H1 (cell line): ENCODE measurements around the gene ZCCHC3. TPM values are rescaled to one million over a fixed set of nuclear protein-coding genes. Genes with fewer than 3 reads are reported as not detected.

Experiments used
- CTCF ChIA-PET: fragments of 300-600 bp; sonication (Branson Sonifier 250); formaldehyde crosslinking; loops from one replicate; lab custom pipeline; 2021; ENCODE audit not compliant: partially characterized antibody; lab: Charles Lee
- POLR2A ChIA-PET: fragments of 300-600 bp; sonication (Branson Sonifier 250); formaldehyde crosslinking; loops from one replicate; lab custom pipeline; 2021; ENCODE audit warnings: inconsistent platforms; ENCODE audit not compliant: partially characterized antibody; lab: Charles Lee
- DNase-seq, 2 experiments: peaks; one replicate each; pipeline versions ENCODE4 v3.0.0 to v3.0.0-alpha.2; 2010 to 2022; ENCODE audit warnings: low spot score in 2 of 2, low read depth in 1 of 2, mixed read lengths in 1 of 2
- FAIRE-seq: peaks from 2 replicates; lab custom pipeline; 2011; peaks lifted over from hg19 to GRCh38; lab: Jason Lieb, UNC
- H2AFZ ChIP-seq: 2 replicates; pipeline ENCODE4 v1.8.1; 2012; ENCODE audit warnings: low read length, inconsistent platforms
- H2AK5ac ChIP-seq: 2 replicates; pipeline ENCODE4 v1.6.1; 2013; ENCODE audit warnings: low read depth, low read length
- H2BK120ac ChIP-seq: replicated peaks from 2 replicates; pipeline ENCODE3; 2013; ENCODE audit warnings: low read depth, low read length, inconsistent platforms
- H2BK12ac ChIP-seq: 2 replicates; pipeline ENCODE4 v1.6.1; 2013; ENCODE audit warnings: low read depth, low read length
- H2BK15ac ChIP-seq: 2 replicates; pipeline ENCODE4 v1.6.1; 2013; ENCODE audit warnings: low read length
- H2BK20ac ChIP-seq: 2 replicates; pipeline ENCODE4 v1.6.1; 2013; ENCODE audit warnings: low read length
- H2BK5ac ChIP-seq: 2 replicates; pipeline ENCODE4 v1.6.1; 2013; ENCODE audit warnings: low read depth, low read length
- H3K14ac ChIP-seq: 2 replicates; pipeline ENCODE4 v1.6.1; 2013; ENCODE audit warnings: inconsistent platforms; ENCODE audit not compliant: insufficient read length
- H3K18ac ChIP-seq: 2 replicates; pipeline ENCODE4 v1.6.1; 2013; ENCODE audit warnings: low read length; ENCODE audit errors: extremely low read depth
- H3K23ac ChIP-seq: 2 replicates; pipeline ENCODE4 v1.6.1; 2013; ENCODE audit warnings: inconsistent platforms; ENCODE audit not compliant: insufficient read length
- H3K23me2 ChIP-seq: 2 replicates; pipeline ENCODE4 v1.6.1; 2013; ENCODE audit warnings: low read depth, low read length
- H3K27ac ChIP-seq: 2 replicates; pipeline ENCODE4 v1.6.1; 2011; ENCODE audit warnings: low read depth, low read length, inconsistent platforms
- H3K27me3 ChIP-seq, 4 experiments: replicated peaks in 1 of 4; 1 replicate in 1 of 4; 2 replicates in 3 of 4; pipeline versions ENCODE4 v1.6.1 to v1.8.1; 2011 to 2013; ENCODE audit warnings: low read length in 3 of 4, mild to moderate bottlenecking in 3 of 4, inconsistent platforms in 2 of 4, mixed read lengths in 2 of 4, moderate library complexity in 1 of 4; ENCODE audit not compliant: control insufficient read depth in 3 of 4, insufficient read depth in 3 of 4; ENCODE audit errors: extremely low read depth in 1 of 4
- H3K36me3 ChIP-seq, 4 experiments: 2 replicates each; pipeline versions ENCODE4 v1.6.1 to v1.8.1; 2011 to 2013; ENCODE audit warnings: mild to moderate bottlenecking in 4 of 4, low read length in 3 of 4, moderate library complexity in 2 of 4, control low read depth in 1 of 4, inconsistent platforms in 1 of 4; ENCODE audit not compliant: insufficient read depth in 4 of 4, control insufficient read depth in 2 of 4
- H3K4ac ChIP-seq: replicated peaks from 2 replicates; pipeline ENCODE3; 2013; ENCODE audit warnings: low read length, low read depth, mixed read lengths, inconsistent platforms; ENCODE audit not compliant: insufficient read length
- H3K4me1 ChIP-seq, 4 experiments: replicated peaks in 1 of 4; 1 replicate in 1 of 4; 2 replicates in 3 of 4; pipeline versions ENCODE4 v1.6.1 to v1.8.1; 2011 to 2013; ENCODE audit warnings: low read length in 3 of 4, inconsistent platforms in 2 of 4, mixed read lengths in 1 of 4; ENCODE audit not compliant: insufficient read depth in 4 of 4, control insufficient read depth in 3 of 4
- H3K4me2 ChIP-seq, 2 experiments: 2 replicates each; pipeline versions ENCODE4 v1.6.1 to v1.8.1; 2011 to 2013; ENCODE audit warnings: low read depth in 2 of 2, low read length in 2 of 2, control low read depth in 1 of 2, inconsistent platforms in 1 of 2, mild to moderate bottlenecking in 1 of 2; ENCODE audit not compliant: insufficient read depth in 1 of 2
- H3K4me3 ChIP-seq, 4 experiments: fragments of 200-600, 300-600 bp in 1 of 4; sonication (generic), shearing (Covaris generic), sonication (Bioruptor Twin) in 1 of 4; 2 replicates each; pipeline versions ENCODE4 v1.5.1 to v1.8.1; 2011 to 2016; ENCODE audit warnings: low read length in 4 of 4, low read depth in 3 of 4, control low read depth in 2 of 4, inconsistent platforms in 2 of 4, mild to moderate bottlenecking in 2 of 4, mixed read lengths in 1 of 4, moderate library complexity in 1 of 4; ENCODE audit not compliant: insufficient read depth in 2 of 4; ENCODE audit errors: extremely low read depth in 1 of 4
- H3K56ac ChIP-seq: replicated peaks from 2 replicates; pipeline ENCODE3; 2013; ENCODE audit warnings: low read depth, mild to moderate bottlenecking, mixed read lengths, low read length, inconsistent platforms; ENCODE audit not compliant: insufficient read length
- H3K79me1 ChIP-seq: 2 replicates; pipeline ENCODE4 v1.6.1; 2013; ENCODE audit warnings: low read depth, low read length, control low read depth
- H3K79me2 ChIP-seq, 2 experiments: 2 replicates each; pipeline versions ENCODE4 v1.6.1 to v1.8.1; 2012 to 2013; ENCODE audit warnings: low read length in 2 of 2, mild to moderate bottlenecking in 2 of 2, inconsistent platforms in 1 of 2; ENCODE audit not compliant: insufficient read depth in 2 of 2, control insufficient read depth in 1 of 2
- H3K9ac ChIP-seq, 4 experiments: replicated peaks in 1 of 4; 1 replicate in 1 of 4; 2 replicates in 3 of 4; pipeline versions ENCODE4 v1.6.1 to v1.8.1; 2011 to 2013; ENCODE audit warnings: low read depth in 3 of 4, low read length in 3 of 4, control low read depth in 2 of 4, mild to moderate bottlenecking in 2 of 4, moderate library complexity in 2 of 4, inconsistent platforms in 1 of 4; ENCODE audit errors: extremely low read depth in 1 of 4
- H3K9me3 ChIP-seq, 2 experiments: 2 replicates each; pipeline versions ENCODE4 v1.6.1 to v1.8.1; 2012 to 2013; ENCODE audit warnings: mild to moderate bottlenecking in 2 of 2, moderate library complexity in 2 of 2, control low read depth in 1 of 2, inconsistent platforms in 1 of 2, low read depth in 1 of 2, low read length in 1 of 2, mixed read lengths in 1 of 2; ENCODE audit not compliant: insufficient read depth in 2 of 2
- H4K20me1 ChIP-seq, 2 experiments: replicated peaks in 1 of 2; 2 replicates each; pipeline versions ENCODE3 to v1.8.1; 2011 to 2013; ENCODE audit warnings: inconsistent platforms in 2 of 2, low read length in 2 of 2, mild to moderate bottlenecking in 1 of 2; ENCODE audit not compliant: insufficient read depth in 2 of 2, control insufficient read depth in 1 of 2
- H4K5ac ChIP-seq: 2 replicates; pipeline ENCODE4 v1.6.1; 2013; ENCODE audit warnings: low read length, low read depth, mixed read lengths, inconsistent platforms; ENCODE audit not compliant: insufficient read length
- H4K8ac ChIP-seq: 2 replicates; pipeline ENCODE4 v1.8.0; 2013; ENCODE audit warnings: mild to moderate bottlenecking, moderate library complexity, low read length, inconsistent platforms; ENCODE audit not compliant: insufficient read depth; ENCODE audit errors: extremely low read depth
- H4K91ac ChIP-seq: replicated peaks from 2 replicates; pipeline ENCODE3; 2013; ENCODE audit warnings: low read length, mixed read lengths, inconsistent platforms; ENCODE audit not compliant: insufficient read length
- RNF2 ChIP-seq: fragments of 200-900, 300-1000 bp; sonication (generic); IDR thresholded peaks from 2 replicates; pipeline ENCODE4 v1.7.1; 2016; ENCODE audit warnings: borderline replicate concordance, low read depth, mild to moderate bottlenecking, antibody characterized with exemption, low read length; ENCODE audit not compliant: poor library complexity, severe bottlenecking; ENCODE audit errors: missing control alignments
- WGBS, 2 experiments: shearing (Covaris generic) in 1 of 2; methylation state at CpG; one replicate each; pipeline versions ENCODE4 v1.1.6 to v1.1.7; 2013 to 2015; ENCODE audit warnings: low lambda C conversion rate in 2 of 2, mixed read lengths in 2 of 2, inconsistent platforms in 1 of 2, low coverage in 1 of 2, missing lambda C conversion rate in 1 of 2; ENCODE audit not compliant: insufficient replicate concordance in 2 of 2, insufficient coverage in 1 of 2, insufficient read length in 1 of 2; ENCODE audit errors: extremely low coverage in 1 of 2, missing lambda C conversion rate in 1 of 2; 5-methylcytosine and 5-hydroxymethylcytosine counted together
- polyA plus RNA-seq, 7 experiments: library from polyadenylated mRNA; depleted of rRNA in 3 of 7; stranded (reverse) in 5 of 7; unstranded in 2 of 7; fragments of >200 nt in 5 of 7; fragments of 200-250 nt in 2 of 7; gene quantifications; 1 replicate in 5 of 7; 2 replicates in 1 of 7; 4 replicates in 1 of 7; pipeline versions ENCODE4 v1.2.1 to v1.2.3, GENCODE V29; 2011 to 2013; ENCODE audit warnings: missing spikeins in 2 of 7, mixed read lengths in 2 of 7
- total RNA-seq: library from RNA; stranded (reverse); fragmentation: NEBNext Ultra II Directional; extraction: Animal tissue kit (Norgen Biotek cat#: 25700); gene quantifications from 2 replicates; pipeline ENCODE4 v1.2.1, GENCODE V29; 2021

ZCCHC3 gene
- total and polyA plus RNA-seq, 2 of the 8 experiments (the other 6 are each of a cell fraction or from before 2014, with no cell fraction given), result 33.7 to 52.4 TPM

DNA sequence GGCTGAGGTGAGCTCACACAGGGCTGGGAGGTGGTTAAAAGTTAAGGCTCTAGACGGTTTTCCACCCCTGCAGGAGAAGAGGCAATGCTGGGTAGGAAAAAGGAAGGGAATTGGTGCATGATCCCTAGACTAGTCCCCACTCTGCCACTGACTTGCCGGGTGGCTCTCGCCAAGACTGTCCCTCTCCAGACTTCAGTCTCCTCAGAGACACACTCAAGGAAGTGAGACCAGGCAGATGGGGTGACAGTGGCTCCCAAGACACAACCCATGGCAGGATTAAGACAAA is 19.9 kb upstream of the ZCCHC3 start:
- Histone ChIP-seq H4K5ac (no peak overlapping the region), H3K27ac (no peak overlapping the region), H4K8ac (no peak overlapping the region), H3K79me1 (no peaks in the 10 kb centered on the region; the same call in 1 of the 2 replicates), H2AFZ (no peak overlapping the region), H3K23ac (no peak overlapping the region), H2BK15ac (no peak overlapping the region), H2BK5ac (no peak overlapping the region), H2BK12ac (no peak overlapping the region; the same call in 1 of the 2 replicates), H3K14ac (no peak overlapping the region), H3K56ac (no peak overlapping the region), H4K91ac (no peak overlapping the region), H3K18ac (no peak overlapping the region), H4K20me1 (peaks cover 2 to 8% of the 10 kb centered on the region in 2 experiments), H2BK20ac (no peak overlapping the region), H3K4me1 (peaks cover 0 to 4% (median 4%) of the 10 kb centered on the region in 4 experiments; a peak in 4 of 7 replicates), H2BK120ac (no peak overlapping the region), H3K9ac (no peak overlapping the region), H3K4ac (no peak overlapping the region), H2AK5ac (0 out of 2 replicates have a peak overlapping the region, but pooled peaks have one; percentile 28), H3K4me2 (0 out of 4 replicates have a peak overlapping the region, but pooled peaks of 1 of the 2 experiments have one; percentile 65), H3K23me2 (no peaks in the 10 kb centered on the region; the same call in 1 of the 2 replicates), H3K36me3 (peaks cover 8 to 21% (median 13%) of the 10 kb centered on the region in 4 experiments; a peak in 7 of 8 replicates), H3K79me2 (no peaks in the 10 kb centered on the region), H3K4me3 (no peak overlapping the region), H3K9me3 (no peaks in the 10 kb centered on the region), H3K27me3 (peaks cover 0 to 2% (median under 1%) of the 10 kb centered on the region in 4 experiments; a peak in 2 of 7 replicates)
- FAIRE-seq, result no peak
- WGBS, 2 experiments, result 84% methylated on average over 3 of the region's 3 CpGs; no CpG with 5 or more reads in 1 of the 2 experiments
- ChIA-PET CTCF (interaction anchor here (1.1 to 6.7 kb wide), 11 partner anchors 10 to 124 kb away, joined by 3 to 63 read pairs (median 6); no protein-coding TSS in a partner anchor), POLR2A (interaction anchor here (1.8 to 6.1 kb wide), 5 partner anchors 9 to 53 kb away, joined by 5 to 61 read pairs (median 21); partner anchors contain the start of genes SOX12 and ZCCHC3)
- no peak for DNase-seq
- no peak for TF ChIP-seq RNF2
